Mesendoderm (in vitro differentiated cells): ENCODE results near the gene REX1BD.

Experiments used
- DNase-seq: peaks from one replicate; pipeline ENCODE4 v3.0.0; 2013
- H2AK5ac ChIP-seq: 2 replicates; pipeline ENCODE4 v1.6.1; 2013; ENCODE audit warnings: low read length, inconsistent platforms
- H2BK120ac ChIP-seq: 2 replicates; pipeline ENCODE4 v1.6.1; 2013; ENCODE audit warnings: low read depth, mild to moderate bottlenecking, low read length, moderate library complexity, mixed read lengths
- H2BK15ac ChIP-seq: replicated peaks from 2 replicates; pipeline ENCODE4 v1.6.1; 2013; ENCODE audit warnings: low read depth, mild to moderate bottlenecking, moderate library complexity
- H2BK5ac ChIP-seq: 2 replicates; pipeline ENCODE4 v1.6.1; 2013; ENCODE audit warnings: low read length, inconsistent platforms
- H3K18ac ChIP-seq: 2 replicates; pipeline ENCODE4 v1.6.1; 2013; ENCODE audit warnings: mild to moderate bottlenecking, low read length, mixed read lengths
- H3K23ac ChIP-seq: one replicate; pipeline ENCODE4 v1.6.1; 2013; ENCODE audit warnings: low read length
- H3K27ac ChIP-seq: 2 replicates; pipeline ENCODE4 v1.5.1; 2013; ENCODE audit warnings: low read depth, mild to moderate bottlenecking, inconsistent platforms, low read length, moderate library complexity
- H3K27me3 ChIP-seq: 2 replicates; pipeline ENCODE4 v1.6.1; 2013; ENCODE audit warnings: low read length, control low read depth, mild to moderate bottlenecking, inconsistent platforms; ENCODE audit not compliant: insufficient read depth, poor library complexity
- H3K36me3 ChIP-seq: 2 replicates; pipeline ENCODE4 v1.6.1; 2013; ENCODE audit warnings: low read length, inconsistent platforms; ENCODE audit not compliant: control insufficient read depth, insufficient read depth
- H3K4ac ChIP-seq: one replicate; pipeline ENCODE4 v1.6.1; 2013; ENCODE audit warnings: low read depth, mild to moderate bottlenecking, low read length, moderate library complexity
- H3K4me1 ChIP-seq: 2 replicates; pipeline ENCODE4 v1.6.1; 2013; ENCODE audit warnings: low read depth, low read length, inconsistent platforms; ENCODE audit not compliant: control insufficient read depth
- H3K4me2 ChIP-seq: 2 replicates; pipeline ENCODE4 v1.6.1; 2013; ENCODE audit warnings: low read length
- H3K4me3 ChIP-seq: 2 replicates; pipeline ENCODE4 v1.5.1; 2013; ENCODE audit warnings: mild to moderate bottlenecking, low read length
- H3K56ac ChIP-seq: one replicate; pipeline ENCODE4 v1.6.1; 2013; ENCODE audit warnings: low read length
- H3K79me1 ChIP-seq: 2 replicates; pipeline ENCODE4 v1.6.1; 2013; ENCODE audit warnings: low read length, inconsistent platforms
- H3K79me2 ChIP-seq: 2 replicates; pipeline ENCODE4 v1.6.1; 2013; ENCODE audit warnings: mild to moderate bottlenecking, low read length; ENCODE audit not compliant: control insufficient read depth, insufficient read depth
- H3K9ac ChIP-seq: 2 replicates; pipeline ENCODE4 v1.6.1; 2013; ENCODE audit warnings: low read length, inconsistent platforms
- H4K5ac ChIP-seq: one replicate; pipeline ENCODE4 v1.6.1; 2013; ENCODE audit warnings: low read length
- H4K8ac ChIP-seq: one replicate; pipeline ENCODE4 v1.6.1; 2013; ENCODE audit warnings: low read depth, mild to moderate bottlenecking, control low read depth, low read length, moderate library complexity
- WGBS: extraction: QIAGEN DNeasy Blood & Tissue Kit; methylation state at CpG from one replicate; pipeline ENCODE4 v1.1.7; 2013; ENCODE audit warnings: low lambda C conversion rate, missing lambda C conversion rate; ENCODE audit not compliant: insufficient coverage; ENCODE audit errors: extremely low coverage; 5-methylcytosine and 5-hydroxymethylcytosine counted together

REX1BD gene

DNA sequence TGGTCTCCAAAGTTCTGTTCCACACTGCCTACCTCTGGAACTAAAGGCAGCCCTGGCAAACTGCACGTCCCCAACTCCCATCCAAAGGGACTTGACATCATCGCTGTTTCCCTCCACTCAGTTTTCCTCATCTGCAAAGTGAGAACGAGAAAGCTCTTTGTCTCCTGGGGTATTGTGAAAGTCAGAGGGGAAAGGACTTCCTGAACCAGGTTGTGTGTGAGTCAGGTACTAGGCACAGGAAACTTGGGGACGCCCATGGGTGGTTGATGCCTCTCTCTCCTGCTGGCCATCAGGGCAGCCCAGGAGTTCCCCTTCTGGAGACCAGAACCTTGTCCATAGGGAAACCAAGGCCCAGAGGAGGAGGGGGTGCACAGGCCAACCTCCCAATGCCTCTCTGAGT lies 13.3 kb downstream of the REX1BD start:
- Histone ChIP-seq H3K79me2 (no peaks in the 10 kb centered on the region), H4K5ac (no peak overlapping the region), H3K4me1 (peaks cover 2% of the 10 kb centered on the region), H4K8ac (no peak overlapping the region), H3K36me3 (no peaks in the 10 kb centered on the region), H2AK5ac (no peak overlapping the region), H3K4me2 (no peak overlapping the region), H3K9ac (no peak overlapping the region), H3K56ac (no peak overlapping the region), H3K79me1 (no peaks in the 10 kb centered on the region), H2BK5ac (no peak overlapping the region), H3K4me3 (no peak overlapping the region), H3K18ac (no peak overlapping the region), H2BK120ac (no peak overlapping the region), H3K27me3 (peaks cover 11% of the 10 kb centered on the region), H3K23ac (no peak overlapping the region), H3K27ac (no peak overlapping the region), H2BK15ac (no peak overlapping the region), H3K4ac (no peak overlapping the region)
- no peak for DNase-seq
- no CpG with 5 or more reads among the region's 4 CpGs for WGBS

GRCh38 chr19:18603255-18603957 lies 14.8 kb downstream of the REX1BD start:
- no peak overlapping the region for H3K4me3 ChIP-seq

DNA sequence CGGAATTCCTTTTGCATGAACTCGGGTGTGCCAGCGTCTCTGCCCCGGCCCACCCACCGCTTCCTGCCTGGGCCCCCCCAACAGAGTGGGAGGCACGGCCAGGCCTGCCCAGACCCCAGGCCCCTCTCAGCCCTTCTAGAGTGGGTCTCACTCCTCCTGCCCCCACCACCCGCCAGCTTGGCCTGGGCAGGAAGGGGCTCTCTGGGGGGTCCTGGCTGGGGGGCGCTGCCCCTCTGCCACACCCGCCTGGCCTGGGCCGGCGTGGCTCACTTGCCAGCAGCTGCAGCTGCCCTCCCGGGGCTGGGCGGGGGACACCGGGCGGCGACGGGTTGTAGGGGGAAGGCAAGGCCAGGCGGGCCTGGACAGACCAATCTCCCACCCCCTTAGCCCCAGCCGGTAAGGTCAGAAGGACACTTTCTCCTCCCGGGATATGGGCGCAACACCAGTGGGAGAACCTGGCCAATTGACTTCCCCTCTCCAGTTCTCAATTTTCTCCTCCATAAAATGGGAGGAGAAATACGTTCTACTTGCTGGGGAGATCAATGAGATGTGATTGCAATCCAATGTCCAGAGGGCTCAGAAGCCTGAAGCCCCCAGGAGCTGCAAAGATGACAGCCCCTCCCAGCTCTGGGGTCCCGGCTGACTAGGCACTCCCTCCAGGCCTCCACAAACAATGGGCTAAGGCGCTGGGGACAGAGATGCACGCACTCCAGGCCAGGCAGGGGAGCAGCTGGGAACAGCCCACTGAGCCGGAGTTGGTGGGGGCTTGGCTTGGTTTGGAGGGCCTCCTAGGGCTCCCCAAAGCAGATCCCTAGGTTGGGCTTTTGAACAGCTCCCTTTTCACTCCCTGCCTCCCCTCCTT lies 15.6 kb downstream of the REX1BD start:
- no peak overlapping the region for H4K5ac ChIP-seq
- no peak overlapping the region for H3K4me2 ChIP-seq
- H3K79me1 ChIP-seq = no peaks in the 10 kb centered on the region
- no peak overlapping the region for H2BK5ac ChIP-seq
- H3K4ac ChIP-seq = no peak overlapping the region
- H2BK120ac ChIP-seq = no peak overlapping the region
- no CpG with 5 or more reads among the region's 26 CpGs for WGBS
- no peak overlapping the region for H4K8ac ChIP-seq
- DNase-seq = no peak
- no peak overlapping the region for H2BK15ac ChIP-seq
- no peak overlapping the region for H3K23ac ChIP-seq
- H3K79me2 ChIP-seq = no peaks in the 10 kb centered on the region
- H3K36me3 ChIP-seq = no peaks in the 10 kb centered on the region
- peak overlapping the region; percentile 76 for H3K56ac ChIP-seq
- H3K27ac ChIP-seq = no peak overlapping the region
- peaks cover 25% of the 10 kb centered on the region for H3K27me3 ChIP-seq
- H3K9ac ChIP-seq = peak overlapping the region; percentile 47
- no peak overlapping the region for H3K4me3 ChIP-seq
- peaks cover 2% of the 10 kb centered on the region for H3K4me1 ChIP-seq
- H3K18ac ChIP-seq = peak overlapping the region; percentile 22
- no peak overlapping the region for H2AK5ac ChIP-seq

More at GRCh38 chr19:18603255-18603957, 14.8 kb downstream of the REX1BD start:
- Histone ChIP-seq H2BK120ac (no peak overlapping the region), H3K23ac (no peak overlapping the region), H3K27me3 (peaks cover 23% of the 10 kb centered on the region), H4K5ac (no peak overlapping the region), H3K9ac (peak overlapping the region; percentile 51), H2BK15ac (no peak overlapping the region), H3K36me3 (no peaks in the 10 kb centered on the region), H3K79me1 (no peaks in the 10 kb centered on the region), H3K4me1 (peaks cover 2% of the 10 kb centered on the region), H3K18ac (peak overlapping the region; percentile 22), H3K79me2 (no peaks in the 10 kb centered on the region), H4K8ac (no peak overlapping the region), H3K27ac (no peak overlapping the region), H2BK5ac (no peak overlapping the region), H3K4ac (no peak overlapping the region), H3K56ac (peak overlapping the region; percentile 77), H2AK5ac (no peak overlapping the region), H3K4me2 (peak overlapping the region; percentile 26)
- WGBS = no CpG with 5 or more reads among the region's 32 CpGs
- peak; percentile 70 for DNase-seq

- H3K4me3 ChIP-seq = no peak overlapping the region
- H3K27ac ChIP-seq = no peak overlapping the region
- H4K8ac ChIP-seq = no peak overlapping the region
- no peak overlapping the region for H2BK120ac ChIP-seq
- WGBS = no CpG with 5 or more reads among the region's 10 CpGs
- no peak overlapping the region for H2AK5ac ChIP-seq
- H3K4me1 ChIP-seq = peaks cover 2% of the 10 kb centered on the region
- no peak overlapping the region for H3K4ac ChIP-seq
- no peak overlapping the region for H4K5ac ChIP-seq
- no peak overlapping the region for H3K23ac ChIP-seq
- H3K18ac ChIP-seq = no peak overlapping the region
- H2BK15ac ChIP-seq = no peak overlapping the region
- H3K27me3 ChIP-seq = peaks cover 31% of the 10 kb centered on the region
- no peak overlapping the region for H3K4me2 ChIP-seq
- H3K79me2 ChIP-seq = no peaks in the 10 kb centered on the region
- H2BK5ac ChIP-seq = no peak overlapping the region
- no peaks in the 10 kb centered on the region for H3K36me3 ChIP-seq
- DNase-seq = no peak
- H3K9ac ChIP-seq = no peak overlapping the region
- H3K79me1 ChIP-seq = no peaks in the 10 kb centered on the region
- H3K56ac ChIP-seq = no peak overlapping the region
Measured at GRCh38 chr19:18604820-18605159, 16.2 kb downstream of the REX1BD start.

DNA sequence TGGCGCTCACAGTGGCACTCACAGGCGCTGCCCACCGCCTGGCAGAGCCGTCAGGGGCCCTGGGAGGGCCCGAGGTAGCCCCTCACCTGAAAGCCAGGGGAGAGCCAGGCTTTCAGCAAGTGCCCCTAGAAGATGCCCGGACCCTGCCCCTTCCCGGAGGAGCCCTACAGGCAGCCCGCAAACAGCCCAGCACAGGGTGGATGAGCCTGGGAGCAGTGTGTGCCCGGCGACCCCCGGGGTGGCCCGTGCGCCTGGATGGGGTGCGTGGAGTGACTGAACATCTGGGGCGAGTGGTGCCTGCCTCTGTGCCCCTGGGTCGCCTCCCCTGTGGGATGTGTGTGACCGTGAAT lies 16.6 kb downstream of the REX1BD start:
- no peak overlapping the region for H3K18ac ChIP-seq
- H3K56ac ChIP-seq = peak overlapping the region; percentile 74
- H2BK15ac ChIP-seq = no peak overlapping the region
- no peak overlapping the region for H3K27ac ChIP-seq
- no peak overlapping the region for H2BK5ac ChIP-seq
- H3K79me1 ChIP-seq = no peaks in the 10 kb centered on the region
- peak overlapping the region; percentile 24 for H3K4me2 ChIP-seq
- no peak overlapping the region for H2BK120ac ChIP-seq
- H3K27me3 ChIP-seq = peaks cover 35% of the 10 kb centered on the region
- WGBS = no CpG with 5 or more reads among the region's 17 CpGs
- peak overlapping the region; percentile 42 for H3K9ac ChIP-seq
- H4K5ac ChIP-seq = no peak overlapping the region
- H3K23ac ChIP-seq = peak overlapping the region; percentile 31
- no peak for DNase-seq
- no peaks in the 10 kb centered on the region for H3K36me3 ChIP-seq
- H2AK5ac ChIP-seq = no peak overlapping the region
- no peak overlapping the region for H4K8ac ChIP-seq
- no peak overlapping the region for H3K4me3 ChIP-seq
- peaks cover 2% of the 10 kb centered on the region for H3K4me1 ChIP-seq
- H3K4ac ChIP-seq = no peak overlapping the region
- H3K79me2 ChIP-seq = no peaks in the 10 kb centered on the region
